Astrocyte (in vitro differentiated cells and primary cell): Measurements from ENCODE around the gene PROM1. TPM values are rescaled to one million over a fixed set of nuclear protein-coding genes. Genes with fewer than 3 reads are reported as not detected.

Source experiments
- DNase-seq: peaks from one replicate; pipeline ENCODE4 v3.0.0-alpha.2; 2010; ENCODE audit warnings: low read depth
- FAIRE-seq: peaks from 2 replicates; lab custom pipeline; 2011; peaks lifted over from hg19 to GRCh38; lab: Jason Lieb, UNC
- H2AFZ ChIP-seq: 2 replicates; pipeline ENCODE4 v1.6.0; 2012; ENCODE audit warnings: low read depth, low read length, inconsistent platforms
- H3K27ac ChIP-seq: 2 replicates; pipeline ENCODE4 v1.5.1; 2011; ENCODE audit warnings: low read depth, low read length, inconsistent platforms
- H3K27me3 ChIP-seq: 2 replicates; pipeline ENCODE4 v1.6.0; 2011; ENCODE audit warnings: low read length, inconsistent platforms; ENCODE audit not compliant: insufficient read depth
- H3K36me3 ChIP-seq: 2 replicates; pipeline ENCODE4 v1.5.1; 2011; ENCODE audit warnings: low read length, inconsistent platforms; ENCODE audit not compliant: insufficient read depth
- H3K4me1 ChIP-seq: 2 replicates; pipeline ENCODE4 v1.5.1; 2011; ENCODE audit warnings: low read length, inconsistent platforms; ENCODE audit not compliant: insufficient read depth
- H3K4me2 ChIP-seq: 2 replicates; pipeline ENCODE4 v1.6.0; 2012; ENCODE audit warnings: low read length, inconsistent platforms
- H3K4me3 ChIP-seq: 2 replicates; pipeline ENCODE4 v1.5.1; 2011; ENCODE audit warnings: low read depth, mild to moderate bottlenecking, low read length, inconsistent platforms; ENCODE audit not compliant: insufficient read depth
- H3K79me2 ChIP-seq: 2 replicates; pipeline ENCODE4 v1.6.0; 2012; ENCODE audit warnings: mild to moderate bottlenecking, low read length, inconsistent platforms; ENCODE audit not compliant: insufficient read depth
- H3K9ac ChIP-seq: 2 replicates; pipeline ENCODE4 v1.6.0; 2012; ENCODE audit warnings: mild to moderate bottlenecking, low read length, inconsistent platforms
- H3K9me3 ChIP-seq: 2 replicates; pipeline ENCODE4 v1.5.1; 2012; ENCODE audit warnings: low read depth, mild to moderate bottlenecking, low read length, inconsistent platforms; ENCODE audit not compliant: insufficient read depth
- H4K20me1 ChIP-seq: 2 replicates; pipeline ENCODE4 v1.6.0; 2012; ENCODE audit warnings: low read length, inconsistent platforms; ENCODE audit not compliant: insufficient read depth
- H3K27ac Mint-ChIP-seq: one replicate; pipeline ENCODE4 v1.8.0; 2021; ENCODE audit warnings: mild to moderate bottlenecking, mixed read lengths; ENCODE audit not compliant: unreplicated experiment
- H3K27me3 Mint-ChIP-seq: one replicate; pipeline ENCODE4 v1.8.0; 2021; ENCODE audit warnings: low read depth, mixed read lengths; ENCODE audit not compliant: unreplicated experiment
- H3K36me3 Mint-ChIP-seq: one replicate; pipeline ENCODE4 v1.8.0; 2021; ENCODE audit warnings: low read depth, mixed read lengths; ENCODE audit not compliant: unreplicated experiment
- H3K4me1 Mint-ChIP-seq: one replicate; pipeline ENCODE4 v1.8.0; 2021; ENCODE audit warnings: low read depth, mixed read lengths; ENCODE audit not compliant: unreplicated experiment
- H3K4me3 Mint-ChIP-seq: one replicate; pipeline ENCODE4 v1.8.0; 2021; ENCODE audit warnings: mild to moderate bottlenecking, moderate library complexity, mixed read lengths; ENCODE audit not compliant: unreplicated experiment
- H3K9me3 Mint-ChIP-seq: one replicate; pipeline ENCODE4 v1.8.0; 2021; ENCODE audit warnings: mild to moderate bottlenecking, mixed read lengths; ENCODE audit not compliant: unreplicated experiment
- CTCF ChIP-seq: IDR thresholded peaks from 2 replicates; pipeline ENCODE4 v1.5.1; 2011; ENCODE audit warnings: low read depth, mild to moderate bottlenecking, inconsistent platforms, low read length, moderate library complexity; ENCODE audit not compliant: insufficient read depth
- EZH2 ChIP-seq: IDR thresholded peaks from 2 replicates; pipeline ENCODE4 v1.6.1; 2012; ENCODE audit warnings: mild to moderate bottlenecking, low read length, inconsistent platforms; ENCODE audit not compliant: insufficient read depth
- total RNA-seq: library from RNA; stranded (reverse); gene quantifications from 2 replicates; pipeline ENCODE4 v1.2.1, GENCODE V29; 2021

The PROM1 gene
- total RNA-seq, 1 donor from 2014 or later = 34.5 TPM

DNA sequence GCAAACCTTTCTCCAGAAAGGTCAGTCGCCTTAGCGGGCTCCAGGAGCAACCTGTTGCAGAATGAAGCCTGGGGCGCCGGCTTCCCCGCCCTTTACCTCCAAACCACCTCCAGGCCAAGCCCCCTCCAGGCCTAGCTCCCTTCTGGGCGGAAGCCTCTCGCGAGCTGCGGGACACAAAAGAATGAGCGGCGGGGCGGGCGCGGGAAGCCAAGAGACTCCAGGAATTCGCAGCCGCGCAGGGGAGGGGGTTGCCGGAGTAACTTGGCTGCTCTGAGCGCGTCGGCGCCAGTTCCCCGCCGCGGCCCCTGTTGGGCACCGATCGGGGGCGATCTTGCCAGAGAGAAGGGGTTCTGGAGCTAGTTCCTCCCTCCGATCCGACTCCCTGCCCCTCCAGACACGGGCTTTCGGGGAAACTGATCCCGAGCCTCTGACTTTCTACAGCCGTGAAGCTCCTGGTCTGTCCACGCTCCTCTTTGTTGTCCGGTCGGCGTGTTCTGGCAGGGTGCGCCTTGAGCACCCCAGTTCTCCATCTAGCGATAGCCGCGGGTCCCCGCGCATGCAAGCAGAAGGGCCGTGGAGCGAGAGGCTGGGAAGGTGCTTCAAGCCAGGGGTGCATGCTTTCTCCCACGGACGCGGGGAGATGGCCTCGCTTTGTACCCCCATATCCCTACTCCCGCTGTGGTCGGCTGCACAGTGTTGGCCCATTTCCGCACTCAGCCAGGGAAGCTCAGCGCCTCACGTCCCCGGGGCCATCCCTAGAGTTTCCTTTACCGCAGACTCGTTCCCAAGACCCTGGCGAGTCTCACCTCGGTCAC lies 1.2 kb downstream of the PROM1 start:
- no peaks in the 10 kb centered on the region for H3K79me2 ChIP-seq
- DNase-seq = peak; percentile 27
- no peak for TF ChIP-seq CTCF
- peak; percentile 97 for TF ChIP-seq EZH2
- peaks cover 62% of the 10 kb centered on the region for H3K27me3 ChIP-seq
- H3K27me3 Mint-ChIP-seq = peaks cover 19% of the 10 kb centered on the region
- peak overlapping the region; percentile 58 for H3K4me3 ChIP-seq
- H3K27ac Mint-ChIP-seq = peak overlapping the region; percentile 23
- FAIRE-seq = no peak
- peak overlapping the region; percentile 92 for H2AFZ ChIP-seq
- H3K36me3 ChIP-seq = no peaks in the 10 kb centered on the region
- H4K20me1 ChIP-seq = no peaks in the 10 kb centered on the region
- peaks cover 1% of the 10 kb centered on the region for H3K36me3 Mint-ChIP-seq
- no peak overlapping the region for H3K27ac ChIP-seq
- peaks cover 11% of the 10 kb centered on the region for H3K4me1 ChIP-seq
- peak overlapping the region; percentile 62 for H3K9ac ChIP-seq
- no peaks in the 10 kb centered on the region for H3K9me3 Mint-ChIP-seq
- H3K4me3 Mint-ChIP-seq = peak overlapping the region; percentile 87
- no peaks in the 10 kb centered on the region for H3K9me3 ChIP-seq
- peaks cover 20% of the 10 kb centered on the region for H3K4me1 Mint-ChIP-seq
- H3K4me2 ChIP-seq = peak overlapping the region; percentile 93

GRCh38 chr4:16082041-16082425 lies 1.8 kb downstream of the PROM1 start:
- Histone ChIP-seq H3K4me2 (peak overlapping the region; percentile 93), H3K4me1 (peaks cover 11% of the 10 kb centered on the region), H3K4me3 (peak overlapping the region; percentile 21), H3K9me3 (no peaks in the 10 kb centered on the region), H3K9ac (peak overlapping the region; percentile 62), H3K27ac (no peak overlapping the region), H4K20me1 (no peaks in the 10 kb centered on the region), H3K27me3 (peaks cover 59% of the 10 kb centered on the region), H3K36me3 (no peaks in the 10 kb centered on the region), H2AFZ (peak overlapping the region; percentile 92), H3K79me2 (no peaks in the 10 kb centered on the region)
- Mint-ChIP-seq H3K4me3 (peak overlapping the region; percentile 87), H3K27me3 (peaks cover 19% of the 10 kb centered on the region), H3K27ac (peak overlapping the region; percentile 23), H3K9me3 (no peaks in the 10 kb centered on the region), H3K4me1 (peaks cover 20% of the 10 kb centered on the region), H3K36me3 (peaks cover 1% of the 10 kb centered on the region)
- DNase-seq (no peak), FAIRE-seq (no peak)
- TF ChIP-seq EZH2 (no peak), CTCF (no peak)

DNA sequence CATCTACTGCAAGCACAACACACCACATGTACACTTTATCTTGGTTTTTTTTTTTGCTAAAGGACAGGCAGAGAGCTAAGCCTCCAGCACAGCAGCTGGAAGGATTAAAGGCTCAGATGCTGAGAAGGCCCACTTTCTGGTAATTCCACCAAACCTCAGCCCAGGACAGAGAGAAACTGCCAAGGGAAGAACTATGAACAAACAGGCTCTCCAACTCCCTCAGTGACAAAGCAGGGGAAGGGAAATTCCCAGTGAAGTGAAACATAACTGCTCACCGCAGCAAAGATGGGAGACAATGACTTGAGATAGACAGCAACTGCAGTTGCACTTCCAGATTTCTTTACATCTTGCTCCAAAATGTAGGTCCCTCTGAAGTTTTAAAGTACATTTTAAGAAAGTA lies 4.8 kb downstream of the PROM1 start:
- H3K4me1 Mint-ChIP-seq = peaks cover 12% of the 10 kb centered on the region
- peaks cover 7% of the 10 kb centered on the region for H3K27me3 Mint-ChIP-seq
- TF ChIP-seq CTCF (no peak), EZH2 (no peak)
- no peak overlapping the region for H3K4me2 ChIP-seq
- H3K9me3 Mint-ChIP-seq = no peaks in the 10 kb centered on the region
- H2AFZ ChIP-seq = no peak overlapping the region
- H3K79me2 ChIP-seq = no peaks in the 10 kb centered on the region
- no peak overlapping the region for H3K4me3 Mint-ChIP-seq
- H3K4me1 ChIP-seq = peaks cover 11% of the 10 kb centered on the region
- H4K20me1 ChIP-seq = no peaks in the 10 kb centered on the region
- H3K27me3 ChIP-seq = peaks cover 37% of the 10 kb centered on the region
- H3K9ac ChIP-seq = no peak overlapping the region
- H3K27ac ChIP-seq = no peak overlapping the region
- peaks cover 5% of the 10 kb centered on the region for H3K36me3 Mint-ChIP-seq
- no peaks in the 10 kb centered on the region for H3K9me3 ChIP-seq
- no peak overlapping the region for H3K4me3 ChIP-seq
- no peaks in the 10 kb centered on the region for H3K36me3 ChIP-seq
- peak; percentile 26 for DNase-seq
- H3K27ac Mint-ChIP-seq = peak overlapping the region; percentile 3
- no peak for FAIRE-seq
